Endothelial cell of umbilical vein (primary cell): Measurements from ENCODE around the gene SGCE. TPM values are rescaled to one million over a fixed set of nuclear protein-coding genes. Genes with fewer than 3 reads are reported as not detected.

Source experiments
- BruUV-seq: library from RNA; stranded (reverse); fragments of 400-500 nt; replicated peaks from 2 replicates; lab custom pipeline; 2021; lab: Mats Ljungman, UMichigan
- CTCF ChIA-PET: fragments of 300-600, 350-600 bp; sonication (Branson Sonifier 250); formaldehyde crosslinking; loops from one replicate; lab custom pipeline; 2021; ENCODE audit warnings: antibody characterized with exemption, inconsistent platforms; lab: Charles Lee
- POLR2A ChIA-PET: fragments of 300-600, 350-600 bp; sonication (Branson Sonifier 250); formaldehyde crosslinking; loops from one replicate; lab custom pipeline; 2021; ENCODE audit warnings: antibody characterized with exemption, inconsistent platforms; lab: Charles Lee
- DNase-seq: peaks from one replicate; pipeline ENCODE4 v3.0.0-alpha.2; 2011; ENCODE audit warnings: low read depth, low spot score
- FAIRE-seq: peaks from 2 replicates; lab custom pipeline; 2011; peaks lifted over from hg19 to GRCh38; lab: Jason Lieb, UNC
- H2AFZ ChIP-seq: 2 replicates; pipeline ENCODE4 v1.6.0; 2012; ENCODE audit warnings: low read depth, low read length, control low read depth, inconsistent platforms
- H3K27ac ChIP-seq: 2 replicates; pipeline ENCODE4 v1.5.1; 2011; ENCODE audit warnings: low read depth, mild to moderate bottlenecking, control low read depth, low read length, moderate library complexity; ENCODE audit not compliant: insufficient read depth
- H3K27me3 ChIP-seq, 2 experiments: 2 replicates each; pipeline versions ENCODE4 v1.6.0 to v1.6.1; 2011; ENCODE audit warnings: low read length in 2 of 2, mixed read lengths in 1 of 2; ENCODE audit not compliant: control insufficient read depth in 2 of 2, insufficient read depth in 2 of 2
- H3K36me3 ChIP-seq, 2 experiments: 2 replicates in 1 of 2; 3 replicates in 1 of 2; pipeline ENCODE4 v1.5.1; 2011; ENCODE audit warnings: low read length in 2 of 2, mild to moderate bottlenecking in 1 of 2, moderate library complexity in 1 of 2; ENCODE audit not compliant: control insufficient read depth in 2 of 2, insufficient read depth in 2 of 2; ENCODE audit errors: extremely low read depth in 1 of 2
- H3K4me1 ChIP-seq: 3 replicates; pipeline ENCODE4 v1.5.1; 2011; ENCODE audit warnings: mild to moderate bottlenecking, low read length; ENCODE audit not compliant: control insufficient read depth, insufficient read depth; ENCODE audit errors: extremely low read depth
- H3K4me2 ChIP-seq: 2 replicates; pipeline ENCODE4 v1.6.1; 2011; ENCODE audit warnings: low read length, control low read depth, mixed read lengths; ENCODE audit not compliant: insufficient read depth
- H3K4me3 ChIP-seq, 3 experiments: fragments of 200-600 bp in 1 of 3; sonication (generic), shearing (Covaris generic) in 1 of 3; replicated peaks in 1 of 3; 2 replicates each; pipeline ENCODE4 v1.5.1; 2011 to 2016; ENCODE audit warnings: control low read depth in 3 of 3, low read length in 3 of 3, mild to moderate bottlenecking in 2 of 3, inconsistent platforms in 1 of 3, low read depth in 1 of 3, moderate library complexity in 1 of 3; ENCODE audit not compliant: insufficient read depth in 1 of 3
- H3K79me2 ChIP-seq: 2 replicates; pipeline ENCODE4 v1.6.0; 2012; ENCODE audit warnings: low read length, inconsistent platforms; ENCODE audit not compliant: control insufficient read depth, insufficient read depth
- H3K9ac ChIP-seq: replicated peaks from 2 replicates; pipeline ENCODE3; 2011; ENCODE audit warnings: low read length, control low read depth; ENCODE audit not compliant: insufficient read depth; ENCODE audit errors: extremely low read depth
- H3K9me1 ChIP-seq: replicated peaks from 3 replicates; pipeline ENCODE4 v1.6.0; 2011; ENCODE audit warnings: mild to moderate bottlenecking, low read length; ENCODE audit not compliant: control insufficient read depth, insufficient read depth; ENCODE audit errors: extremely low read depth
- H3K9me3 ChIP-seq: replicated peaks from 2 replicates; pipeline ENCODE4 v1.5.1; 2012; ENCODE audit warnings: low read length, inconsistent platforms; ENCODE audit not compliant: control insufficient read depth, insufficient read depth
- H4K20me1 ChIP-seq: replicated peaks from 2 replicates; pipeline ENCODE3; 2011; ENCODE audit warnings: mild to moderate bottlenecking, low read length; ENCODE audit not compliant: control insufficient read depth, insufficient read depth; ENCODE audit errors: extremely low read depth
- EZH2 ChIP-seq: IDR thresholded peaks from 2 replicates; pipeline ENCODE4 v1.6.1; 2012; ENCODE audit warnings: borderline replicate concordance, low read depth, mild to moderate bottlenecking, moderate library complexity, low read length, inconsistent platforms; ENCODE audit not compliant: severe bottlenecking
- FOS ChIP-seq: IDR thresholded peaks from 2 replicates; pipeline ENCODE4 v1.6.1; 2011; ENCODE audit warnings: mild to moderate bottlenecking, low read length, moderate library complexity, borderline replicate concordance; ENCODE audit not compliant: insufficient read depth
- GATA2 ChIP-seq: IDR thresholded peaks from 2 replicates; pipeline ENCODE4 v1.7.0; 2011; ENCODE audit warnings: low read depth, mild to moderate bottlenecking, moderate library complexity, mixed read lengths, low read length; ENCODE audit not compliant: insufficient read length, insufficient read depth
- JUN ChIP-seq: IDR thresholded peaks from 2 replicates; pipeline ENCODE4 v1.6.1; 2011; ENCODE audit warnings: borderline replicate concordance, low read depth; ENCODE audit not compliant: insufficient read length, insufficient read depth
- MYC ChIP-seq: IDR thresholded peaks from one replicate; pipeline ENCODE4 v1.6.1; 2011; ENCODE audit warnings: mild to moderate bottlenecking, low read depth, low read length
- POLR2A ChIP-seq: IDR thresholded peaks from 2 replicates; pipeline ENCODE4 v1.6.1; 2012; ENCODE audit warnings: low read depth, mild to moderate bottlenecking, control low read depth, low read length
- POLR2AphosphoS5 ChIP-seq: IDR thresholded peaks from 2 replicates; pipeline ENCODE4 v1.6.1; 2012; ENCODE audit warnings: low read depth, mild to moderate bottlenecking, control low read depth, low read length, moderate library complexity; ENCODE audit not compliant: insufficient read depth
- dilution Hi-C: fragments of 300-500 bp; cut with MboI; formaldehyde crosslinking; loops from one replicate; pipeline ENCODE4 v1.15.0; 2019; ENCODE audit warnings: low sequenced_read_pairs; ENCODE audit not compliant: extremely low pct_ligation_motif_present
- intact Hi-C: fragments of 100-400 bp; cut with micrococcal nuclease; formaldehyde crosslinking; loops from one replicate; pipeline ENCODE4 v1.10.0; 2022
- polyA plus RNA-seq, 4 experiments: library from polyadenylated mRNA; depleted of rRNA in 3 of 4; stranded (reverse) in 3 of 4; unstranded in 1 of 4; fragments of >200 nt; gene quantifications; 2 replicates each; pipeline versions ENCODE4 v1.2.1 to v1.2.3, GENCODE V29; 2011 to 2012; ENCODE audit warnings: missing spikeins in 1 of 4
- total RNA-seq: library from RNA; stranded (reverse); gene quantifications from 2 replicates; pipeline ENCODE4 v1.2.3, GENCODE V29; 2021
- TF ChIP-seq, protein P1 (sequence below): IDR thresholded peaks from 2 replicates; pipeline ENCODE4 v1.6.1; 2011; ENCODE audit not compliant: insufficient read depth, insufficient read length
- TF ChIP-seq, protein P2 (sequence below), 2 donors: IDR thresholded peaks; 1 replicate in 1 of 2; 2 replicates in 1 of 2; pipeline ENCODE4 v1.5.1; 2011; ENCODE audit warnings: low read length in 2 of 2, mild to moderate bottlenecking in 2 of 2, moderate library complexity in 2 of 2, control low read depth in 1 of 2, inconsistent platforms in 1 of 2, low read depth in 1 of 2; ENCODE audit not compliant: insufficient read depth in 1 of 2; ENCODE audit errors: extremely low read depth in 1 of 2

Gene SGCE
- total and polyA plus RNA-seq, 2 donors (not counting 3 experiments of a cell fraction or from before 2014, with no cell fraction given), result 46.8 to 53.3 TPM

DNA sequence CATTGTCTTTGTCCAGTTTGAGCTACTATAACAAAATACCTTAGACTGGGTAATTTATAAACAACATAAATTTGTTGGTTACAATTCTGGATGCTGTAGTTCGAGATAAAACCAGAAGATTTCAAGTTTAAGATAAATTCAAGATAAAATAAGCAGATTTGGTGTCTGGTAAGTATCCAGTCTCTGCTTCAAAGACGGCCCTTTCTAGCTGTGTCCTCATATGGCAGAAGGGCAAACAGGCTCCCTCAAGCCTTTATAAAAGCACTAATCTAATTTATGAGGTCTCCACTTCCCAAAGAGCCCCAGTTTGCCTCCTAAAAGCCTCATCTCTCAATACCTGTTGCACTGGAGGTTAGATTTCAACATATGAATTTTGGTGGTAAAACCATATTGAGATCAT, 31.1 kb upstream of the SGCE start:
- FAIRE-seq (no peak), DNase-seq (no peak)
- Histone ChIP-seq H2AFZ (no peak overlapping the region), H3K9me1 (no peaks in the 10 kb centered on the region), H4K20me1 (no peaks in the 10 kb centered on the region), H3K27me3 (no peaks in the 10 kb centered on the region), H3K27ac (no peak overlapping the region), H3K4me2 (no peak overlapping the region), H3K79me2 (no peaks in the 10 kb centered on the region), H3K9me3 (no peaks in the 10 kb centered on the region), H3K36me3 (no peaks in the 10 kb centered on the region), H3K4me1 (no peaks in the 10 kb centered on the region), H3K9ac (no peak overlapping the region), H3K4me3 (no peak overlapping the region)
- ChIA-PET POLR2A (no interaction called here), CTCF (interaction anchor here (1.4 kb wide), 1 partner anchor 238 kb away, joined by 4 read pairs; no protein-coding TSS in a partner anchor)
- TF ChIP-seq, protein P1, sequence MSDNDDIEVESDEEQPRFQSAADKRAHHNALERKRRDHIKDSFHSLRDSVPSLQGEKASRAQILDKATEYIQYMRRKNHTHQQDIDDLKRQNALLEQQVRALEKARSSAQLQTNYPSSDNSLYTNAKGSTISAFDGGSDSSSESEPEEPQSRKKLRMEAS, result no peak
- TF ChIP-seq, protein P2, sequence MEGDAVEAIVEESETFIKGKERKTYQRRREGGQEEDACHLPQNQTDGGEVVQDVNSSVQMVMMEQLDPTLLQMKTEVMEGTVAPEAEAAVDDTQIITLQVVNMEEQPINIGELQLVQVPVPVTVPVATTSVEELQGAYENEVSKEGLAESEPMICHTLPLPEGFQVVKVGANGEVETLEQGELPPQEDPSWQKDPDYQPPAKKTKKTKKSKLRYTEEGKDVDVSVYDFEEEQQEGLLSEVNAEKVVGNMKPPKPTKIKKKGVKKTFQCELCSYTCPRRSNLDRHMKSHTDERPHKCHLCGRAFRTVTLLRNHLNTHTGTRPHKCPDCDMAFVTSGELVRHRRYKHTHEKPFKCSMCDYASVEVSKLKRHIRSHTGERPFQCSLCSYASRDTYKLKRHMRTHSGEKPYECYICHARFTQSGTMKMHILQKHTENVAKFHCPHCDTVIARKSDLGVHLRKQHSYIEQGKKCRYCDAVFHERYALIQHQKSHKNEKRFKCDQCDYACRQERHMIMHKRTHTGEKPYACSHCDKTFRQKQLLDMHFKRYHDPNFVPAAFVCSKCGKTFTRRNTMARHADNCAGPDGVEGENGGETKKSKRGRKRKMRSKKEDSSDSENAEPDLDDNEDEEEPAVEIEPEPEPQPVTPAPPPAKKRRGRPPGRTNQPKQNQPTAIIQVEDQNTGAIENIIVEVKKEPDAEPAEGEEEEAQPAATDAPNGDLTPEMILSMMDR (IDR thresholded peaks at IDR 0.05; ENCODE audit: extremely low read depth in 1 of 2, insufficient read depth in 1 of 2, low read depth in 1 of 2, low read length in 2 of 2), result no peak
- TF ChIP-seq FOS (no peak), MYC (no peak), POLR2AphosphoS5 (no peak), POLR2A (no peak), JUN (no peak), GATA2 (no peak), EZH2 (no peak)
- intact Hi-C loops, result no loop called here
- BruUV-seq, result no TSS peak
- dilution Hi-C loops, result no loop called here
